UCSD-AML1 (cell line): ENCODE results near the gene NAT8.
"Not testable (repeated sequence)": the region's sequence is repeated elsewhere in the genome, so short reads cannot be mapped to it uniquely, and the experiment has no call there.

Source experiments
- DNase-seq: peaks from one replicate; lab custom pipeline; 2025; ENCODE audit not compliant: unreplicated experiment; lab: John Stamatoyannopoulos, UW

The NAT8 gene

DNA sequence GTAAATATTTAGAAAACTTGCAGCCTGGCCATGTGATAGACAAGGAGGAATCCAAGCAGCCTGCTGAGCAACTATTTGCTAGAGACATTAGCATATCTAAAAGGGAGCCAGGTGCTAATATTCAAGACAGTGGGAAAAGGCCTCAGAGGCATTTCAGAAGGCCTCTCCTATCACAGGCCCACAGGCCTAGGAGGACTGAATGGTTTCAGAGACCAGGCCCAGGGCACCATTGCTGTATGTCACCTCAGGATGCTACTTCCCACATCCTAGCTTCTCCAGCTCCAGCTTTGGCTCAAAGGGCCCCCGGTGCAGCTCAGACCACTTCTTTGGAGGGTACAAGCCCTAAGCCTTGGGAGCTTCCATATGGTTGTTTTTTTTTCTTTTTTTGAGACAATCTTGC lies 3.8 kb downstream of the NAT8 start:
- DNase-seq, result no peak

- not testable (repeated sequence) for DNase-seq
These were observed 5.2 kb downstream of the NAT8 start for GRCh38 chr2:73636977-73637376.

DNA sequence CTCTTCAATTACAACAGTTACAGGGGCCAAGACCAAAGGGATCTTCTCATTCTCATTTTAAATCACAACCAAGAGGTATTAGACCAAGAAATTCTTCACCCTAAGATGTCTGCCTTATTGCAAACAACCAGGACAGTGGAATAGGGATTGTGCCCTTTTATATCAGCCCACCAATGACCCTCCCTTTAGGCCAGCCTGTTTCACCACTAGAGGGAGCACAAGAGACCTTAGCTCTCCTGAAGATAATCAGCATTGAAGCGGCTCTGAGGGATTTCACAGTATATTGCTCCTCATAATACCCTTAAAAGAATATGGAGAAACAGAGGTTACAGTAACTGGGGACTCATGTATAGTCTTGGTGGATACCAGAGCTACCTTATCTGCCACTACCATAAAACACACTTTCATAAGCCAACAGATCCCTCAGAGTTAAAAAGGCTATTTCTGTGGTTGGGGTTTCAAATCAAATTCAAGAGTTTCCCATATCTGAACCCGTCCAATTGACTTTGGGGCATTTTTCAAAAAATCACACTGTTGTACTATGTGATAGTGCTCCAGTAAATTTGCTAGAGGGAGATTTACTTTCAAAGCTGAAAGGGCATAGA lies 11.5 kb downstream of the NAT8 start:
- DNase-seq, result not testable (repeated sequence)

- DNase-seq, result not testable (repeated sequence)
These were observed 13.7 kb downstream of the NAT8 start for GRCh38 chr2:73628493-73628892.

- peak; percentile 67 for DNase-seq
These were observed 16.0 kb downstream of the NAT8 start for GRCh38 chr2:73626237-73626636.

- peak; percentile 39 for DNase-seq
These were observed 17.6 kb downstream of the NAT8 start for GRCh38 chr2:73624625-73625024.

DNA sequence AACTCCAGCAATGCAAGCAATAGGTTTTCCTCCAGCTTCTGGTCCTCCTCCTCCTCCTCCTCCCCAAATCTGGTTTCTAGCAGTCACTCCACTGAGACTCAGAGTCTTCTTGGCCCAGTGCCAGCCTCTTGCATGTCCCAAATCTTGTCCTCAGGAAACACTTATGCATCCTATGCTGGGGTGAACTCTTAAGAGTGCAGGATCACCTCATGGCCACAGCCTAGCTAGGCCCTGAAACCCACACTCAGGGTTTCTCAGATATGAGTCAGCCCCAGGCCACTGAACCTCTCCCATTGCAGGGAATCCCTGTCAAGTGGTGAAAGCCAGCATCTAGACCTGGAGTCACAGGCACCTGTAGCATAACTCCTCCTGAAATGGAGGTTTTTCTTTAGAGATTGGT lies 18.2 kb downstream of the NAT8 start:
- peak; percentile 28 for DNase-seq

DNA sequence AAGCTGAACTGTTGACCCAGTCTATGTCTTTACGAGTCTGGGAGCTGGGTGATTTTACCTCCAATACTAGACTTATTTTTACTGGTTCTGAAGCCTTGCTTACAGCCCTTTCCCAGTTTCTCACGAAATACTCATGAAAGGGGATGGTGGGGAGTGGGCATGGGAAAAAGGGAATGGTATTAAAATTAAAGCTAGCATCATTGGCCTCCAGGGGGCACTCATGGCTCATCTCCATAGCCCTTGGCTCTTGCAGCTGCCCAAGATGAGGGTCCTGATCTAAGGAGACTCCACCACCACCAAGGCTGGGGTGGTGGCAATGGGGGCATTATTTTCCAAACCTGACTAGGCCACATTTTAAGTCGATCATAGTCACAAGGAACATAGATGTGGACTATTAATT lies 22.3 kb downstream of the NAT8 start:
- DNase-seq, result peak; percentile 24

- no peak for DNase-seq
These were observed 27.2 kb downstream of the NAT8 start for GRCh38 chr2:73614997-73615396.

DNA sequence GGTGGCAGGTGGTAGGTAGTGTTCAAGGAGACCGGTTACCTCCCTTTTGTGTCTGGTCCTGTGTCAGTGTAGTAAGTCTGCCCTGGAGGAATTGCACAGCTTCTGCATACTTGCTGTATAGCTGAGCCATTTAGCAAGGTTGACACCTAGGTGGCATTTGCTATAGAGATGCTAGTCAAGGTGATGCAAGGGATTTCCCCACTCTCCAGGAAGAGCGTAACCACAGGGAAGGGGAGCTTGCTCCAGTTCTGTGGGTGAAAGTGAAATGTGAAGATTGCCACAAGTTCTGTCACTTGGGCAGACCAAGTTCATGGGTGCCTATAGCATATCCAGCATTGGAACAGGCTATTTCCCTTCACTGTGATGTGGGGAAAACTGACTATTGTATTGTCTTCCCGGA lies 28.1 kb downstream of the NAT8 start:
- DNase-seq, result no peak

GRCh38 chr2:73611867-73612266 lies 30.4 kb downstream of the NAT8 start:
- no peak for DNase-seq

DNA sequence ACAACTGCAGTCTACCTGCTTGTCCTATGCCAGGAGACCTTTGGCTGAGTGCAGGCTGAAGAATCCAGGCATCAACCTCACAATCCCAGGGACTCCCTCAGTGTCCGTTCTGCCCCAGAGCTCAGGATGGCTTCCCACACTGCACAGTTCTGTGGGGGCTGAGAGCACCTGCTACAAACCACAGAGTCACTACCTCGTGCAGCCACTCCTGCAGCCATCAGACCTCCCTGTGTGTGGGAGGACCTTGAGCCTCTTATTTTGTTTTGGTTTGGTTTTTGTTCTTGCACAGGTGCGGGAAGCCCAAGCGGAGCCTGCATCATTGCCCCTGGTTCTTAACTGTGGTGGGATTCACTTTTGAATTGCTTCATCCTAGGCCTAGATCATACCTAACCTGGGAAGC lies 31.0 kb downstream of the NAT8 start:
- DNase-seq, result no peak

DNA sequence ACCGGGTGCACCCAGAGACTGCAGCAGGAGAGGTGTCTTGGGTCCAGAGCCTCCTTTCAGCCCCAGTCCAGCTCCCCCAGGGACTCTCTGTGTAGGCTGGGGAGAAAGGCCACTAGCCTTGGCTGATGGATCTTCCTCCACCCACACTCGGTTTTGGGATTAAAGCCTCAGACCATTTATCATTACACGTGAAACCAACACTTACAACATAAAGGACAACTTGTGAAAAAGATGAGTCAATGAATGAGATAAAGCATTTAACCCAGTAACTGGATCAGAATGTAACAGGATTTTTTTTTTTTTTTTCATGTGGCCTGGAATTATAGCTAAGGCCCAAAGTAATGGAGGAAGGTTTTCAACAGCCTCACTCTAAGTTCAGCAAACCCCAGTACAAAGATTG lies 32.1 kb downstream of the NAT8 start:
- no peak for DNase-seq

GRCh38 chr2:73604589-73604988 lies 37.6 kb downstream of the NAT8 start:
- not testable (repeated sequence) for DNase-seq

GRCh38 chr2:73603099-73603588 lies 39.1 kb downstream of the NAT8 start:
- DNase-seq, result not testable (repeated sequence)

DNA sequence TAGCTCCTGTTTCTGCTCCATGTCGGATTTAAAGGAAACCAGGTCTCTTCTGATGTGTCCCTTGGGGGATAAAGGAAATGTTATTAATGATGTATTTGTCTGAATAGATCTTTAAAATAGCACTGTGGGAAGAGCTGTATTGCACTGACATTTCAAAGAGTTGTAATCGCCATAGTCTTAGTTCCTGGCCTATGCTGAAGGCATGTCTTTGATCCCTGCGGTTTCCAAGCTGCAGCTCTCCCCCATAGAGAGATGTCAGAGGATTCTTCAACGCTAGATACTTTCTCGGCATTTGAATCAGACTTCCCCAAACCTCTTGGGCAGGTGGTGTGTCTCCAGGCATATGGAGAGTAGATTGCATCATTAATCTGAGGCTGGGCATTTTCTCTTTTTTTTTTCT lies 40.4 kb downstream of the NAT8 start:
- no peak for DNase-seq

DNA sequence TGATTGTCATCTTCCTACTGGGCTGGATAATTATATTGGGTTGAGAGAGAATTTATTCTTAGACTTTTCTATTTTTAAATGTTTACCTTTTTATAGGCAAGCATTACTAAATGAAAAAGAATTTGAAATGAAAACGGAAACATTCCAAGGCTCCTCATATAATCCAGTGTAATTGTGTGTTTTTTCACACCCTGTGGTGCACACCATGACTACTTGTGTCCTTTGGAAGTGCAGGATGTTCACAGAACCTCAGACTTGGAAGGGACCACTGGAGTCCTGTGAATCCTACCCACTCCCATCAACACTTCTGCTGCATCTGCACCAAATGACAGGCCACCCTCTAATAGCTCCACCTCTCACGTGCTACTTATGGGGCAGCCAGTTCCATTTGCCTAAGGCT lies 48.0 kb downstream of the NAT8 start:
- DNase-seq, result no peak

GRCh38 chr2:73593680-73594079 lies 48.5 kb downstream of the NAT8 start:
- DNase-seq, result no peak
